AG09319 (cell line): ENCODE measurements around the gene PRR5L.

ENCODE experiments used
- DNase-seq: peaks from one replicate; pipeline ENCODE4 v3.0.0-alpha.2; 2010; ENCODE audit warnings: low read depth; ENCODE audit errors: extremely low read depth
- CTCF ChIP-seq: IDR thresholded peaks from 2 replicates; pipeline ENCODE4 v1.5.1; 2011; ENCODE audit warnings: low read depth, mild to moderate bottlenecking, inconsistent platforms, low read length, moderate library complexity

The PRR5L gene

GRCh38 chr11:36441610-36442208 lies 145.6 kb downstream of the PRR5L start:
- no peak for DNase-seq
- TF ChIP-seq CTCF = no peak

- no peak for TF ChIP-seq CTCF
- no peak for DNase-seq
Measured at GRCh38 chr11:36443661-36444060, 147.6 kb downstream of the PRR5L start.

- no peak for TF ChIP-seq CTCF
Measured at GRCh38 chr11:36446135-36446534, 150.0 kb downstream of the PRR5L start.

GRCh38 chr11:36447514-36447913 lies 151.4 kb downstream of the PRR5L start:
- DNase-seq = no peak
- no peak for TF ChIP-seq CTCF

More at GRCh38 chr11:36446135-36446534, 150.0 kb downstream of the PRR5L start:
- no peak for DNase-seq

GRCh38 chr11:36447947-36448346 lies 151.9 kb downstream of the PRR5L start:
- no peak for DNase-seq
- TF ChIP-seq CTCF = no peak

- DNase-seq = no peak
- no peak for TF ChIP-seq CTCF
Measured at GRCh38 chr11:36449561-36450096, 153.5 kb downstream of the PRR5L start.

- DNase-seq = no peak
- TF ChIP-seq CTCF = no peak
Measured at GRCh38 chr11:36450110-36450572, 154.1 kb downstream of the PRR5L start.
